Activated naive CD4-positive, alpha-beta T cell treated with anti-CD3 and anti-CD28 coated beads for 36 hours (primary cell): Measurements from ENCODE around the gene PRAMEF5. TPM values are rescaled to one million over a fixed set of nuclear protein-coding genes. Genes with fewer than 3 reads are reported as not detected.
"Not testable (repeated sequence)": the region's sequence is repeated elsewhere in the genome, so short reads cannot be mapped to it uniquely, and the experiment has no call there.

Source experiments
- CTCF ChIA-PET: fragments of 350-600 bp; sonication (Branson Sonifier 250); formaldehyde crosslinking; loops from one replicate; lab custom pipeline; 2021; ENCODE audit warnings: antibody characterized with exemption; lab: Charles Lee
- DNase-seq: peaks from one replicate; pipeline ENCODE4 v3.0.0-alpha.2; 2020
- H3K27ac Mint-ChIP-seq: one replicate; pipeline ENCODE4 v1.8.0; 2021; ENCODE audit warnings: mild to moderate bottlenecking, mixed read lengths
- H3K27me3 Mint-ChIP-seq: one replicate; pipeline ENCODE4 v1.8.0; 2021; ENCODE audit warnings: low read depth, mixed read lengths
- H3K36me3 Mint-ChIP-seq: one replicate; pipeline ENCODE4 v1.8.0; 2021; ENCODE audit warnings: low read depth, mixed read lengths
- H3K4me1 Mint-ChIP-seq: one replicate; pipeline ENCODE4 v1.8.0; 2021; ENCODE audit warnings: low read depth, mixed read lengths
- H3K4me3 Mint-ChIP-seq: one replicate; pipeline ENCODE4 v1.8.0; 2021; ENCODE audit warnings: mild to moderate bottlenecking, moderate library complexity, mixed read lengths
- H3K9me3 Mint-ChIP-seq: one replicate; pipeline ENCODE4 v1.8.0; 2021; ENCODE audit warnings: mixed read lengths
- intact Hi-C: fragments of 100-400 bp; cut with micrococcal nuclease; formaldehyde crosslinking; loops from one replicate; pipeline ENCODE4 v1.15.1; 2023
- total RNA-seq, 2 experiments: library from RNA; stranded (reverse); gene quantifications; one replicate each; pipeline ENCODE4 v1.2.3, GENCODE V29; 2021

Gene PRAMEF5
- total RNA-seq, result not detected

DNA sequence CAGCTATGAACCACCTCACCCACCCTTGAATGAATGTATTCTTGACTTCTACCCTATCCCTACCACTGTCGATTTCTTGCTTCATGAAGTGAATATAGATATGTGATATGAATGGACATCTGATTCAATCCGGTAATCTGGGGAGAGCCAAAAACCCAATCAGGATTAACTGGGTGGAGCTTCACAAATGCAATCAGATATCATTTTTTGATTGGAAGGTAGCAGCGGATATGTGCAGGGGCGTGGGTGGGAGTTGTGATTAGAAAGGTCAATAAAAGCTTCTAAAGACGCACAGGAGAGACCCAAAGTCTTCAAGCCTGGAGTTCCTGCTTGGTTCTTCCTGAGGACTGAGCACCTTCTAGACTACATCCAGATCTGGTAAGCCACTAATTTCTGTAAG is at the start of gene PRAMEF5:
Gene PRAMEF5 (plus strand): TSS at position 301 of the 400 bp plus-strand sequence. CDS start 5,071 bp downstream, outside the sequence.
- CTCF ChIA-PET, H3K27me3 Mint-ChIP-seq, intact Hi-C loops, DNase-seq, H3K4me1 Mint-ChIP-seq, H3K36me3 Mint-ChIP-seq, H3K9me3 Mint-ChIP-seq, H3K27ac Mint-ChIP-seq, H3K4me3 Mint-ChIP-seq: not testable (repeated sequence)

DNA sequence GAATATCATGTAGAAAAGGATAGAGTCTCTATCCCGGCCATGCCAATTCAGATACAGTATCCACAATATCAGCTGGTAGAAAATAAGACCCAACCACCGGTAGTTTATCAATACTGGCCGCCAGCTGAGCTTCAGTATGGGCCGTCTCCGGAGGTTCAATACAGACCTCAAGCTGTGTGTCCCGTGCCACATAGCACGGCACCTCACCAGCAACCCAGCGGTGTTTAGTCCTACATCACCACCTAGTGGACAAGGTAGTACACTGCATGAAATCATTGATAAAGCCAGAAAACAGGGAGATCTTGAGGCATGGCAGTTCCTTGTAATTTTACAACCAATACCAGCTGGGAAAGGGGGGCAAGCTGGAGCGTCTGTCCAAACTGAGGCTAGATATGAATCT is 45.3 kb upstream of the PRAMEF5 start:
- DNase-seq, H3K4me1 Mint-ChIP-seq, H3K9me3 Mint-ChIP-seq, intact Hi-C loops, CTCF ChIA-PET, H3K4me3 Mint-ChIP-seq, H3K27ac Mint-ChIP-seq, H3K36me3 Mint-ChIP-seq, H3K27me3 Mint-ChIP-seq: not testable (repeated sequence)

DNA sequence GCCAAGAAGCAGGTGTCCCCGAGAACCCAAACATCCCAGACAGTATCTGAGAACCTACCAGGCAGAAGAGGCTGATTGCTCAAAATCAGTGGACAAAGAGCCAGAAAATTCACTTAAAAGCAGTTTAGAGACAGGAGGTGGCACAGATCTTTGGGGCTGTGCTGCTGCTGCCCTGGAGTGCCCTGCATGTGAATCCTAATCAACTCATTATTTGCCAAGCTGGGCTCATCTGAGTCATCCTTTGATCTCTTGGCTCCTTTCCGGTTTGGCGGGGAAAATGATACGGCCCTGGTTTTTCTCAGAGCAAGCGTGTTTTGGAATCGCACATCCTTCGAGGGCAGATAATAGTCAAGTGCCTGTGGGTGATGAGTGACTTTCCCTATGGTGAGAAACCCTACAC is 37.4 kb upstream of the PRAMEF5 start:
- H3K9me3 Mint-ChIP-seq, CTCF ChIA-PET, H3K4me3 Mint-ChIP-seq, DNase-seq, intact Hi-C loops, H3K27ac Mint-ChIP-seq, H3K27me3 Mint-ChIP-seq, H3K36me3 Mint-ChIP-seq, H3K4me1 Mint-ChIP-seq: not testable (repeated sequence)

DNA sequence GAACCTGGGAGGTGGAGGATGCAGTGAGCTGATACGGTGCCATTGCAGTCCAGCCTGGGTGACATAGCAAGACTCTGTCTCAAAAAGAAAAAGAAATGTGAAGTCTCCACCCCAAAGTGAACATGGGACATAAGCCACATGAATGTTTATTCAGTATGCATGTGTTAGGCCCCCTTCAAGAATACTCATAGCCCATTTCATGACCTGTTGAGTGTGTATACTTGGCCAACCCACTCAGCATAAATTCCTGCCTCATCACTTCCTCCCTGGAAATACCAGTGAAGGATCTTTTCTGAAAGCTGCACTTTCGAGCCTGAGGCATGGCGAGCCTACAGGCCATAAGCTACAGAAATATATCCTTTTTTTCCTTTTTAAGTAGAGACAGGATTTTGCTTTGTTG is 34.8 kb upstream of the PRAMEF5 start:
- intact Hi-C loops, H3K36me3 Mint-ChIP-seq, H3K4me3 Mint-ChIP-seq, H3K27ac Mint-ChIP-seq, H3K4me1 Mint-ChIP-seq, H3K27me3 Mint-ChIP-seq, H3K9me3 Mint-ChIP-seq, CTCF ChIA-PET, DNase-seq: not testable (repeated sequence)

GRCh38 chr1:13222788-13223187 is 31.2 kb upstream of the PRAMEF5 start:
- H3K36me3 Mint-ChIP-seq, intact Hi-C loops, H3K27me3 Mint-ChIP-seq, CTCF ChIA-PET, H3K4me1 Mint-ChIP-seq, H3K4me3 Mint-ChIP-seq, H3K27ac Mint-ChIP-seq, DNase-seq, H3K9me3 Mint-ChIP-seq: not testable (repeated sequence)

GRCh38 chr1:13224480-13225060 is 29.4 kb upstream of the PRAMEF5 start:
- intact Hi-C loops, result no loop called here
- H3K27me3 Mint-ChIP-seq, result peaks cover 2% of the 10 kb centered on the region
- DNase-seq, result no peak
- H3K4me1 Mint-ChIP-seq, result no peaks in the 10 kb centered on the region
- H3K27ac Mint-ChIP-seq, result no peak overlapping the region
- CTCF ChIA-PET, result no interaction called here
- H3K36me3 Mint-ChIP-seq, result no peaks in the 10 kb centered on the region
- H3K4me3 Mint-ChIP-seq, result no peak overlapping the region
- no peaks in the 10 kb centered on the region for H3K9me3 Mint-ChIP-seq

- intact Hi-C loops, DNase-seq, H3K4me3 Mint-ChIP-seq, H3K27me3 Mint-ChIP-seq, H3K36me3 Mint-ChIP-seq, H3K27ac Mint-ChIP-seq, CTCF ChIA-PET, H3K9me3 Mint-ChIP-seq, H3K4me1 Mint-ChIP-seq: not testable (repeated sequence)
These were observed 28.3 kb upstream of the PRAMEF5 start, which contains the start of gene PRAMEF18 for GRCh38 chr1:13225675-13226204. Gene PRAMEF18 (minus strand): TSS chr1:13226154. CDS start chr1:13226106, 48 bp downstream.

- H3K4me3 Mint-ChIP-seq, H3K4me1 Mint-ChIP-seq, H3K9me3 Mint-ChIP-seq, intact Hi-C loops, CTCF ChIA-PET, H3K27ac Mint-ChIP-seq, DNase-seq, H3K36me3 Mint-ChIP-seq, H3K27me3 Mint-ChIP-seq: not testable (repeated sequence)
These were observed 26.5 kb upstream of the PRAMEF5 start for GRCh38 chr1:13227271-13228055.

- H3K4me1 Mint-ChIP-seq, result no peaks in the 10 kb centered on the region
- peaks cover 7% of the 10 kb centered on the region for H3K27me3 Mint-ChIP-seq
- H3K36me3 Mint-ChIP-seq, result no peaks in the 10 kb centered on the region
- H3K27ac Mint-ChIP-seq, result no peak overlapping the region
- intact Hi-C loops, result no loop called here
- no peak overlapping the region for H3K4me3 Mint-ChIP-seq
- H3K9me3 Mint-ChIP-seq, result no peaks in the 10 kb centered on the region
- CTCF ChIA-PET, result interaction anchor here (0.6 to 0.7 kb wide), 3 partner anchors 205 to 1066 kb away, joined by 3 to 5 read pairs (median 3); no protein-coding TSS in a partner anchor
- DNase-seq, result peak; percentile 68
These were observed 25.6 kb upstream of the PRAMEF5 start for GRCh38 chr1:13228343-13228781.

- H3K4me3 Mint-ChIP-seq, H3K27me3 Mint-ChIP-seq, DNase-seq, H3K4me1 Mint-ChIP-seq, H3K36me3 Mint-ChIP-seq, intact Hi-C loops, H3K27ac Mint-ChIP-seq, H3K9me3 Mint-ChIP-seq: not testable (repeated sequence)
- CTCF ChIA-PET, result interaction anchor here (0.7 kb wide), 1 partner anchor 431 kb away, joined by 4 read pairs; no protein-coding TSS in a partner anchor
These were observed 23.9 kb upstream of the PRAMEF5 start for GRCh38 chr1:13230096-13230495.

GRCh38 chr1:13230601-13231000 is 23.4 kb upstream of the PRAMEF5 start:
- DNase-seq, H3K27ac Mint-ChIP-seq, H3K27me3 Mint-ChIP-seq, intact Hi-C loops, H3K36me3 Mint-ChIP-seq, H3K9me3 Mint-ChIP-seq, H3K4me1 Mint-ChIP-seq, CTCF ChIA-PET, H3K4me3 Mint-ChIP-seq: not testable (repeated sequence)

- H3K27me3 Mint-ChIP-seq, H3K9me3 Mint-ChIP-seq, H3K4me3 Mint-ChIP-seq, H3K4me1 Mint-ChIP-seq, DNase-seq, H3K27ac Mint-ChIP-seq, CTCF ChIA-PET, H3K36me3 Mint-ChIP-seq, intact Hi-C loops: not testable (repeated sequence)
These were observed 22.8 kb upstream of the PRAMEF5 start for GRCh38 chr1:13231061-13231750.
